ENCODE data around the gene MTG1.
"Not testable (repeated sequence)": the region's sequence is repeated elsewhere in the genome, so short reads cannot be mapped to it uniquely, and the experiment has no call there.

MTG1 gene

GRCh38 chr10:133400624-133401424, 6.9 kb downstream of the MTG1 start:
- DNase-seq (ENCODE audit: low read depth, low spot score), result no peak

- DNase-seq (ENCODE audit: low read depth, low spot score), result no peak
Observed at GRCh38 chr10:133401500-133401899, 7.5 kb downstream of the MTG1 start.

GRCh38 chr10:133401981-133402725, 8.2 kb downstream of the MTG1 start:
- DNase-seq (ENCODE audit: low read depth, low spot score), result no peak

- DNase-seq (ENCODE audit: low read depth, low spot score), result no peak
Observed at GRCh38 chr10:133403359-133403758, 9.4 kb downstream of the MTG1 start.

GRCh38 chr10:133403784-133404183, 9.8 kb downstream of the MTG1 start:
- no peak for DNase-seq (ENCODE audit: low read depth, low spot score)

- no peak for DNase-seq (ENCODE audit: low read depth, low spot score)
Observed at GRCh38 chr10:133405272-133405671, 11.3 kb downstream of the MTG1 start.

GRCh38 chr10:133405844-133406527, 12.0 kb downstream of the MTG1 start:
- DNase-seq (ENCODE audit: low read depth, low spot score), result no peak

- DNase-seq (ENCODE audit: low read depth, low spot score), result no peak
Observed at GRCh38 chr10:133411523-133412380, 17.8 kb downstream of the MTG1 start.

- DNase-seq (ENCODE audit: low read depth, low spot score), result no peak
Observed at GRCh38 chr10:133412381-133412711, 18.4 kb downstream of the MTG1 start.

GRCh38 chr10:133414401-133414800, 20.4 kb downstream of the MTG1 start:
- DNase-seq (ENCODE audit: low read depth, low spot score), result not testable (repeated sequence)

GRCh38 chr10:133415752-133416151, 21.8 kb downstream of the MTG1 start:
- no peak for DNase-seq (ENCODE audit: low read depth, low spot score)

GRCh38 chr10:133418289-133418993, 24.5 kb downstream of the MTG1 start:
- no peak for DNase-seq (ENCODE audit: low read depth, low spot score)

- DNase-seq (ENCODE audit: low read depth, low spot score), result no peak
Observed at GRCh38 chr10:133419211-133419950, 25.4 kb downstream of the MTG1 start.

- DNase-seq (ENCODE audit: low read depth, low spot score), result no peak
Observed at GRCh38 chr10:133420028-133420427, 26.1 kb downstream of the MTG1 start.

GRCh38 chr10:133420579-133420978, 26.6 kb downstream of the MTG1 start:
- DNase-seq (ENCODE audit: low read depth, low spot score), result no peak

- no peak for DNase-seq (ENCODE audit: low read depth, low spot score)
Observed at GRCh38 chr10:133421336-133422222, 27.6 kb downstream of the MTG1 start.

- DNase-seq (ENCODE audit: low read depth, low spot score), result no peak
Observed at GRCh38 chr10:133422223-133422806, 28.4 kb downstream of the MTG1 start.

- DNase-seq (ENCODE audit: low read depth, low spot score), result no peak
Observed at GRCh38 chr10:133422807-133423771, 29.1 kb downstream of the MTG1 start.

All from brain pericyte (primary cell).